ENCODE results near the gene CCDC43. TPM values are rescaled to one million over a fixed set of nuclear protein-coding genes. Genes with fewer than 3 reads are reported as not detected.

The CCDC43 gene
- total RNA-seq, 1 donor from 2014 or later: 18.4 TPM

DNA sequence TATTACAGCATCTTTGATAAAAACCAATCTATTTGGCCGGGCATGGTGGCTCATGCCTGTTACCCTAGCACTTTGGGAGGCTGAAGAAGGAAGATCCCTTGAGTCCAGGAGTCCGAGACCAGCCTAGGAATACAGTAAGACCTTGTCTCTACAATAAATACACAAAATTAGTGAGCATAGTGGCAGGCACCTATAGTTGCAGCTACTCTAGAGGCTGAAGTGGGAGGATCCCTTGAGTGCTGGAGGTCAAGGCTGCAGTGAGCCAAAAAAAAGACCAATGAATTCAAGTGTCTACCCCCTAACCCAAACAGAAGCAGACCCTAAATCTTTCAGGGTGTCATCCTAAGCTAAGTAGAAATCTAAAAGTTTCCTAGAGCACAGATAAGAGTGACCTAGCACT, 40.6 kb downstream of the CCDC43 start:
- ATAC-seq (no peak), DNase-seq (no peak)
- Histone ChIP-seq H3K4me3 (no peak overlapping the region), H3K4me1 (no peaks in the 10 kb centered on the region), H3K27ac (no peak overlapping the region), H3K36me3 (no peaks in the 10 kb centered on the region), H3K9me3 (no peaks in the 10 kb centered on the region), H3K27me3 (ENCODE audit: low read depth) (peaks cover 13% of the 10 kb centered on the region)
- no peak for TF ChIP-seq CTCF (IDR thresholded peaks at IDR 0.05)
- intact Hi-C loops (cut with DNase I): no loop called here

DNA sequence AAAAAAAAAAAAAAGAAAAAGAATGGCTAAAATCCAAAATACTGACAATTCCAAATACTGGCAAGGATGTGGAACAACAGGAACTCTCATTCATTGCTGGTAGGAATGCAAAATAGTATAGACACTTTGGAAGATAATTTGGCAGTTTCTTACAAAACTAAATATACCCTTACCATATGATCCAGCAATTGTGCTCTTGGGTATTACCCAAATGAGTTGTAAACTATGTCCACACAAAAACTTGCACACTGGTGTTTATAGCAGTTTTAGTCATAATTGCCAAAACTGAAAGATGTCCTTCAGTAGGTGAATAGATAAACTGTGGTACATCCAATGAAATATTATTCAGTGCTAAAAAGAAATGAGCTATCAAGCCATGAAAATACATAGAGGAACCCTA, 41.8 kb downstream of the CCDC43 start:
- intact Hi-C loops (cut with DNase I): no loop called here
- H3K27me3 ChIP-seq (ENCODE audit: low read depth): peaks cover 6% of the 10 kb centered on the region
- H3K9me3 ChIP-seq: no peaks in the 10 kb centered on the region
- no peaks in the 10 kb centered on the region for H3K36me3 ChIP-seq
- H3K4me1 ChIP-seq: no peaks in the 10 kb centered on the region
- H3K4me3 ChIP-seq: no peak overlapping the region
- no peak overlapping the region for H3K27ac ChIP-seq
- ATAC-seq: no peak
- no peak for TF ChIP-seq CTCF (IDR thresholded peaks at IDR 0.05)
- DNase-seq: no peak

DNA sequence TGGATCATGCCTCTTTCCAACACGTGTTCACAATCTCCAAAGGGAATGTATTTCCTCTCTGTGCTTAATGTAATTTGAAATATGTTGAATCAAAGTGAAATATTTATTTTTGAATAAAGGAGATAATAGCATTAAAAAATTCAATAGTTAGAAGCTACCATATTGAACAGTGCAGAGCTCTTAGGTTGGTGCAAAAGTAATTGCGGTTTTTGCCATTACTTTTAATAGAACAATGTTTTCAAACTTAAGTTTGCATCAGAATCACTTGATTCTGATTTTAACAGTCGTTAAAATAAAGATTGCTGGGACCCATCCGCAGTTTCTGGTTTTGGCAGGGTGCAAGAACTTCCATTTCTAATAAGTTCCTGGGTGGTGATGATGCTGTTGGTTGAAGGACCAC, 43.3 kb downstream of the CCDC43 start:
- Histone ChIP-seq H3K27ac (no peak overlapping the region), H3K27me3 (ENCODE audit: low read depth) (no peaks in the 10 kb centered on the region), H3K9me3 (no peaks in the 10 kb centered on the region), H3K4me3 (no peak overlapping the region), H3K4me1 (no peaks in the 10 kb centered on the region), H3K36me3 (no peaks in the 10 kb centered on the region)
- intact Hi-C loops (cut with DNase I): no loop called here
- DNase-seq (no peak), ATAC-seq (no peak)
- TF ChIP-seq CTCF (IDR thresholded peaks at IDR 0.05): no peak

DNA sequence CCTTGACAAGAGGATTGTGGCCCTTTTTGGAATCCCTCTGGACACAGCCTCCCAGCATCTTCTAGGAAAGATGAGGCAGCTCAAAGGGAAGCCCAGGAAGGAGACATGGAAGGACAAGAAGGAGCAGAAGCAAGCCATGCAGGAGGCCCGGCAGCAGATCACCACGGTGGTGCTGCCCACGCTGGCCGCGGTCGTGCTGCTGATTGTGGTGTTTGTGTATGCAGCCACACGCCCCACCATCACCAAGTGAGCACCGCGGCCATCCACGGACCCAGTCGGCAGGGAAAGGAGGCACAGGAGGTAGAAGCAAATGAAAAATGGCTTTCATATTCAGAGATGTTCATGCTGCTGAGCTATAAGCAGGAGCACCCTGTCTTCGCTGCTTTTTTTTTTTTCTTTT, 44.2 kb downstream of the CCDC43 start:
- H3K4me1 ChIP-seq: no peaks in the 10 kb centered on the region
- H3K4me3 ChIP-seq: no peak overlapping the region
- intact Hi-C loops (cut with DNase I): no loop called here
- DNase-seq (no peak), ATAC-seq (no peak)
- H3K9me3 ChIP-seq: no peaks in the 10 kb centered on the region
- no peaks in the 10 kb centered on the region for H3K27me3 ChIP-seq (ENCODE audit: low read depth)
- H3K27ac ChIP-seq: no peak overlapping the region
- TF ChIP-seq CTCF (IDR thresholded peaks at IDR 0.05): no peak
- no peaks in the 10 kb centered on the region for H3K36me3 ChIP-seq

- no peaks in the 10 kb centered on the region for H3K9me3 ChIP-seq
- ATAC-seq: no peak
- H3K4me1 ChIP-seq: no peaks in the 10 kb centered on the region
- intact Hi-C loops (cut with DNase I): no loop called here
- H3K4me3 ChIP-seq: no peak overlapping the region
- H3K27ac ChIP-seq: no peak overlapping the region
- no peaks in the 10 kb centered on the region for H3K36me3 ChIP-seq
- TF ChIP-seq CTCF (IDR thresholded peaks at IDR 0.05): no peak
- DNase-seq: no peak
- peaks cover 10% of the 10 kb centered on the region for H3K27me3 ChIP-seq (ENCODE audit: low read depth)
Observed at GRCh38 chr17:44642834-44643233, 46.7 kb downstream of the CCDC43 start.

GRCh38 chr17:44637066-44637465, 52.5 kb downstream of the CCDC43 start:
- TF ChIP-seq CTCF (IDR thresholded peaks at IDR 0.05): no peak
- Histone ChIP-seq H3K27me3 (ENCODE audit: low read depth) (peaks cover 14% of the 10 kb centered on the region), H3K4me1 (no peaks in the 10 kb centered on the region), H3K9me3 (no peaks in the 10 kb centered on the region), H3K4me3 (no peak overlapping the region), H3K27ac (no peak overlapping the region), H3K36me3 (no peaks in the 10 kb centered on the region)
- no peak for ATAC-seq
- no peak for DNase-seq
- intact Hi-C loops (cut with DNase I): loop anchor here (5.0 kb wide), 1 partner anchor 105 kb away; no protein-coding TSS in a partner anchor

Data from lower lobe of right lung (tissue), 2 donors.